ENCODE results near the gene GJC3.

GRCh38 chr7:99953649-99954048, 24.2 kb upstream of the GJC3 start:
- TF ChIP-seq POLR2A (IDR thresholded peaks at IDR 0.05) = no peak
- TF ChIP-seq CTCF (IDR thresholded peaks at IDR 0.05) = no peak
- no peak for TF ChIP-seq POLR2AphosphoS5 (IDR thresholded peaks at IDR 0.05)

Data from transverse colon (tissue), 4 donors.